HFFc6 (cell line): ENCODE data around the gene ANO5. TPM values are rescaled to one million over a fixed set of nuclear protein-coding genes. Genes with fewer than 3 reads are reported as not detected.

ENCODE experiments used
- DNase-seq: peaks from one replicate; pipeline ENCODE4 v3.0.0-alpha.2; 2018
- H3K27ac Mint-ChIP-seq: 2 replicates; pipeline ENCODE4 v1.8.0; 2020; ENCODE audit warnings: mild to moderate bottlenecking, mixed read lengths
- H3K27me3 Mint-ChIP-seq: 2 replicates; pipeline ENCODE4 v1.8.0; 2021; ENCODE audit warnings: mild to moderate bottlenecking, moderate library complexity, mixed read lengths; ENCODE audit not compliant: insufficient read depth
- H3K36me3 Mint-ChIP-seq: 2 replicates; pipeline ENCODE4 v1.8.0; 2021; ENCODE audit warnings: low read depth, mixed read lengths
- H3K4me1 Mint-ChIP-seq: 2 replicates; pipeline ENCODE4 v1.8.0; 2020; ENCODE audit warnings: low read depth, mixed read lengths
- H3K4me3 Mint-ChIP-seq: 2 replicates; pipeline ENCODE4 v1.8.0; 2020; ENCODE audit warnings: mild to moderate bottlenecking, moderate library complexity, mixed read lengths
- H3K9me3 Mint-ChIP-seq: 2 replicates; pipeline ENCODE4 v1.8.0; 2020; ENCODE audit warnings: mild to moderate bottlenecking, mixed read lengths
- total RNA-seq, 6 experiments: library from RNA; stranded (reverse); fragmentation: NEBNext Ultra II Directional; extraction: Animal tissue kit (Norgen Biotek cat#: 25700); gene quantifications; 2 replicates in 1 of 6; 3 replicates in 5 of 6; pipeline ENCODE4 v1.2.3, GENCODE V29; 2021
- TF ChIP-seq, protein P1 (sequence below): fragments of 200-600 bp; sonication (generic); IDR thresholded peaks from 2 replicates; pipeline ENCODE4 v1.5.0; 2021; ENCODE audit warnings: antibody characterized with exemption, mild to moderate bottlenecking

ANO5 gene
- total RNA-seq, 6 experiments from 2014 or later, result not detected

DNA sequence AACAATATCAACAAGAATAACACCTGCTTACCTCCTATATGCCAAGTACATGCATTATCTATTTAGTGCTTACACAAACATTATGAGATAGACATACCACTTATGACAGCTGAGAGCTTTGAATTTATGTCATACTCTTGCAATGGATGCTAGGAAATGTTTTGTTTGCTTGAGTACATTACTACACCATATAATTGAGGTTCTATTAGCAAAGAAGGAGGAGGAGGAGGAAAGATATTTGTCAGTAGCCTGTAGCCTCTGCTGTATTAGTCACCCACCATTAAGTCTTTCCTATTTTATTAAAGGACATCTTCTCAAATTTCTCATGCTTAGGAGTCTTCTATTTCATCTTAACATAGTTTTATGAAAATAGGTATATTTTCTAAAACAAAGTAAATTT, 6.4 kb downstream of the ANO5 start:
- TF ChIP-seq, protein P1, sequence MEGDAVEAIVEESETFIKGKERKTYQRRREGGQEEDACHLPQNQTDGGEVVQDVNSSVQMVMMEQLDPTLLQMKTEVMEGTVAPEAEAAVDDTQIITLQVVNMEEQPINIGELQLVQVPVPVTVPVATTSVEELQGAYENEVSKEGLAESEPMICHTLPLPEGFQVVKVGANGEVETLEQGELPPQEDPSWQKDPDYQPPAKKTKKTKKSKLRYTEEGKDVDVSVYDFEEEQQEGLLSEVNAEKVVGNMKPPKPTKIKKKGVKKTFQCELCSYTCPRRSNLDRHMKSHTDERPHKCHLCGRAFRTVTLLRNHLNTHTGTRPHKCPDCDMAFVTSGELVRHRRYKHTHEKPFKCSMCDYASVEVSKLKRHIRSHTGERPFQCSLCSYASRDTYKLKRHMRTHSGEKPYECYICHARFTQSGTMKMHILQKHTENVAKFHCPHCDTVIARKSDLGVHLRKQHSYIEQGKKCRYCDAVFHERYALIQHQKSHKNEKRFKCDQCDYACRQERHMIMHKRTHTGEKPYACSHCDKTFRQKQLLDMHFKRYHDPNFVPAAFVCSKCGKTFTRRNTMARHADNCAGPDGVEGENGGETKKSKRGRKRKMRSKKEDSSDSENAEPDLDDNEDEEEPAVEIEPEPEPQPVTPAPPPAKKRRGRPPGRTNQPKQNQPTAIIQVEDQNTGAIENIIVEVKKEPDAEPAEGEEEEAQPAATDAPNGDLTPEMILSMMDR, result no peak
- H3K4me1 Mint-ChIP-seq, result no peaks in the 10 kb centered on the region
- H3K9me3 Mint-ChIP-seq, result peaks cover 22% of the 10 kb centered on the region
- H3K4me3 Mint-ChIP-seq, result no peak overlapping the region
- no peaks in the 10 kb centered on the region for H3K27me3 Mint-ChIP-seq
- no peaks in the 10 kb centered on the region; the same call in 1 of the 2 replicates for H3K36me3 Mint-ChIP-seq
- H3K27ac Mint-ChIP-seq, result no peak overlapping the region
- DNase-seq, result no peak

DNA sequence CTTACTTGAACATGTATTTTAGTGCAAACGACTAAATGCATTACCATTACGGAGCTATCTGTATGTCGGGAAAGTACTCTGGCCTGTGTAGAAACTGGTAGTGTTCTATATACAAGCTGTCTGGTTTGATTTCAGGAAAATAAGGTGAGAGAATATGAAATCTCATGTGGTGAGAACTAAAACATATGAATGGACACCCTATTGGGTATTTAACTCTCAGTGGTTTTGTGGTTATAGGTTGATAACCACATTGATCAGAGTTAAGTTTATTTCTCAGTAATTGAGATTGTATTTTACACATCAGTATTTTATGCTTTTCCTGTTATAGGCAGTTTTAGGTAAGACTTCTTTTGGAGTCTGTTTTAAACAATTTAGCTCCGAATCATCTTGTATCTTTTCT, 10.4 kb downstream of the ANO5 start:
- Mint-ChIP-seq H3K27me3 (no peaks in the 10 kb centered on the region), H3K9me3 (peaks cover 21% of the 10 kb centered on the region), H3K27ac (no peak overlapping the region), H3K4me3 (no peak overlapping the region), H3K4me1 (no peaks in the 10 kb centered on the region), H3K36me3 (no peaks in the 10 kb centered on the region; the same call in 1 of the 2 replicates)
- TF ChIP-seq, protein P1, result no peak
- no peak for DNase-seq

DNA sequence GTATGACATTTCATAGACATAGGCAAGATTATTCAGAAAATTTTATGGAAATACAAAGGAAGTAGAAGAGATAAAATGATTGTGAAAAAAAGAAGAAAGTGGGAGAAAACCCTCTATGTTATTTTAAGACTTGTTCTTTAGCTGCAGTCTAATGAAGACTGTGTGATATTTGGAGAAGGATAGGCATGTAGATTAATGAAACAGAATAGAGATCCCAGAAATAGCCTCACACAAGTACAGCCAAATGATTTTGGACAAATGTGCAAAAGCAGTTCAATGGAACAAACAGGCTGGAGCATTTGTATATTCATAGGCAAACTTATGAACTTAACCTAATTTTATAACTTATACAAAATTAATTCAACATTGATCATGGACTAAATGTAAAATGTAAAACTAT, 14.3 kb downstream of the ANO5 start:
- Mint-ChIP-seq H3K27me3 (no peaks in the 10 kb centered on the region), H3K4me1 (no peaks in the 10 kb centered on the region), H3K4me3 (no peak overlapping the region), H3K9me3 (peaks cover 20% of the 10 kb centered on the region), H3K36me3 (no peaks in the 10 kb centered on the region; the same call in 1 of the 2 replicates), H3K27ac (no peak overlapping the region)
- DNase-seq, result no peak
- TF ChIP-seq, protein P1, result no peak

DNA sequence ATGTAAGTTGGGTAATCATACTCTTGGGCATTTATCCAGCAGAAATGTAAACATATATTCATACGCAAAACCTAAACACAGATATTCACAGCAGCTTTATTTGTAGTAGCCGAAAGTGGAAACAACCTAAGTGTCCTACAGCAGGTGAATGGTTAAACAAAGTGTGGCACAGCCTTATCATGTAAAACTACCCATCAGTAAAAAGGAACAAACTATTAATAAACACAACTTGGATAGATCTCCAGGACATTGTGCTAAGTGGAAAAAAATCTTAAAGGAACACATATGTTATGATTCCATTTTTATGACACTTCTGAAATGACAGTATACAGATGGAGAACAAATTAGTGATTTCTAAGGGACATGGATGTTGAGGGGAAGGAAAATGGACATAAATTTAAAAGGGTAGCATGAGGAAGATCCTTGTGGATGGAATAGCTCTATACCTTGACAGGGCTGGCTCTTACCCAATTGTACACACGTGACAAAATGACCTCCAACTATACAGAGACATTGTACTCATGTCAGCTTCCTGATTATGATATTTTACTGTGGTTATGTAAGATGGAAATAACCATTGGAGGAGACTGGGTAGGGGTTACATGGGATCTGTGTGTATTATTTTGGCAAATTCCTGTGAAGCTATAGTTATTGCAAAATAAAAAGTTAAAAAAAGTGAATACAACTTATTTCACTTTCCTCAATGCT, 15.4 kb downstream of the ANO5 start:
- Mint-ChIP-seq H3K9me3 (peaks cover 16% of the 10 kb centered on the region), H3K4me3 (no peak overlapping the region), H3K4me1 (no peaks in the 10 kb centered on the region), H3K27ac (no peak overlapping the region), H3K36me3 (no peaks in the 10 kb centered on the region; the same call in 1 of the 2 replicates), H3K27me3 (no peaks in the 10 kb centered on the region)
- no peak for DNase-seq
- TF ChIP-seq, protein P1, result no peak

DNA sequence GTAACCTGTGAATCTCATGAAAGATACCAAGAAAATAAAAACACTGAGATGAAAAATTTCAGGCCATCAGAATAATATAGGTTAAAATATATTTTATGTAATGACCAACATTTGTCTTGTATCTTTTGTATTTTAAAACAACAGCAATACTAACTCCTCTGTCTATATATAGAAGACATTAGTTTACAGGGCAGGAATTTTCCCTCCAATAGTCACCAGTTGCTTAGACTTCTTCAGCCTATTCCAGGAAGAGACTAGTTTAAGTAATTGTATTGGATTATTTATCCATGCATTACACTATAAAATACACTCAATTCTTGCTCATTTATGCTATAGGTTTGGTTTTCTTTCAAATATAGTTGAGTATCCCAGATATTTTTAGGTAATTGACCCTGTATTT, 24.1 kb downstream of the ANO5 start:
- no peak for DNase-seq
- Mint-ChIP-seq H3K27me3 (no peaks in the 10 kb centered on the region), H3K4me1 (no peaks in the 10 kb centered on the region), H3K36me3 (no peaks in the 10 kb centered on the region; the same call in 1 of the 2 replicates), H3K4me3 (no peak overlapping the region), H3K9me3 (peaks cover 15% of the 10 kb centered on the region), H3K27ac (no peak overlapping the region)
- TF ChIP-seq, protein P1, result no peak
